Suprapubic skin (tissue), 4 donors: ENCODE measurements around the gene NR0B2. TPM values are rescaled to one million over a fixed set of nuclear protein-coding genes. Genes with fewer than 3 reads are reported as not detected.
"Not testable (repeated sequence)": the region's sequence is repeated elsewhere in the genome, so short reads cannot be mapped to it uniquely, and the experiment has no call there.

Experiments
- DNase-seq, 2 donors: peaks; one replicate each; pipeline ENCODE4 v3.0.0-alpha.2; 2019; ENCODE audit warnings: low spot score in 2 of 2
- H3K27ac ChIP-seq: fragments of 200-600 bp; sonication (generic); one replicate; pipeline ENCODE4 v1.5.1; 2019
- H3K27me3 ChIP-seq: fragments of 200-600 bp; sonication (generic); one replicate; pipeline ENCODE4 v1.5.1; 2019
- H3K36me3 ChIP-seq: fragments of 200-600 bp; sonication (generic); one replicate; pipeline ENCODE4 v1.5.1; 2019
- H3K4me1 ChIP-seq: fragments of 200-600 bp; sonication (generic); one replicate; pipeline ENCODE4 v1.5.1; 2019
- H3K4me3 ChIP-seq: fragments of 200-600 bp; sonication (generic); one replicate; pipeline ENCODE4 v1.5.1; 2019; ENCODE audit warnings: mild to moderate bottlenecking
- H3K9me3 ChIP-seq: fragments of 200-600 bp; sonication (generic); one replicate; pipeline ENCODE4 v1.5.1; 2019
- EP300 ChIP-seq: sonication (generic); formaldehyde crosslinking; IDR thresholded peaks from one replicate; pipeline ENCODE4 v1.6.1; 2017; ENCODE audit warnings: antibody characterized with exemption
- POLR2A ChIP-seq, 2 donors: fragments of 450-650 bp; IDR thresholded peaks; one replicate each; pipeline ENCODE4 v1.6.1; 2017; ENCODE audit warnings: antibody characterized with exemption in 2 of 2, mild to moderate bottlenecking in 2 of 2, moderate library complexity in 2 of 2
- POLR2AphosphoS5 ChIP-seq, 3 donors: sonication (generic); formaldehyde crosslinking; IDR thresholded peaks; one replicate each; pipeline ENCODE4 v1.6.1; 2017; ENCODE audit warnings: antibody characterized with exemption in 3 of 3
- WGBS: methylation state at CpG from one replicate; pipeline ENCODE4 v1.1.5; 2018; 5-methylcytosine and 5-hydroxymethylcytosine counted together
- total RNA-seq, 4 donors: library from RNA; depleted of rRNA; stranded (reverse); fragments of >200 nt; gene quantifications; one replicate each; pipeline ENCODE4 v1.1.0, GENCODE V29; 2016
- TF ChIP-seq, protein P1 (sequence below), 2 donors: fragments of 200-600 bp in 1 of 2; fragments of 450-650 bp in 1 of 2; sonication (generic) in 1 of 2; IDR thresholded peaks; one replicate each; pipeline ENCODE4 v1.5.1; 2016 to 2019; ENCODE audit warnings: antibody characterized with exemption in 2 of 2, mild to moderate bottlenecking in 1 of 2, moderate library complexity in 1 of 2

Gene NR0B2
- total RNA-seq, 4 donors from 2014 or later, result not detected

DNA sequence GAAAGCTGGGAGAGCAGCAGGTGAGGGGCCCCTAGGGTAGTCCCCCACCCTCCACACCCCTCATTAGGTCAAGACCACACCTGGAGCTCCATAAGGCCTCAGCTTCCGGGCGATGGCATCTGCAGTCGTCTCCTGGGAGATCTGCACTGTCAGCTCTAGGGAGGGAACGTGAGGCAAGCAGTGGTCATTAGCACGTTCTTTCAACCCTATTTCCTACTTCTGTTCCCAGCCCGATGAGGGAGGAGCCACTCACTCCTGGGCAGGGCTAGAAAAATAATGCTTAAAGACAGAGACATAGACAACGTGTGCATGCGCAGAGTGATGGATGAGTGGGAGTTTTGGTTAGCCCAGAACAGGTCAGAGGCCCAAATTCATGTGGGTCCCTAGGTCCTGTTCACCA lies 36.8 kb upstream of the NR0B2 start:
- peaks cover 35% of the 10 kb centered on the region for H3K36me3 ChIP-seq

DNA sequence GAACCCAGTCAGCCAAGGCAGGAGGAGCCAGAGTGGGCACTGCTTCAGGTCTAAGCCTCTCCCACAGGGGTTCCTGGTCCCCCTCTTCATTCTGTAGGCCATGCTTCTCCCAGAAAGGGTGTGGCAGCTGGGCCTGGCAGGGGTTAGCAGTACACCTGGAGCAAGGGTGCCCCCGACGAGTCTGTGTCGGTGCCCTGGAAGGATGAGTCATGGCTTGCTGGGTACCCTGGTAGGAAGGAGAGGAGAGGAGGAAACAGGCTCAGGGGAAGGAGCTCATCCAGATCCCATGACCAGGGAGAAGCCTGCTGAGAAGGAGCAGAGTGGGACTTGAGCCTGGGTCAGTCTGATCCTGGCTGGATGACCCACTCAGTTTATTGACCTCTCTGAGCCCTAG lies 36.1 kb upstream of the NR0B2 start:
- no peak for DNase-seq
- TF ChIP-seq POLR2A (IDR thresholded peaks at IDR 0.05) (no peak), POLR2AphosphoS5 (IDR thresholded peaks at IDR 0.05) (no peak), EP300 (no peak)
- TF ChIP-seq, protein P1, sequence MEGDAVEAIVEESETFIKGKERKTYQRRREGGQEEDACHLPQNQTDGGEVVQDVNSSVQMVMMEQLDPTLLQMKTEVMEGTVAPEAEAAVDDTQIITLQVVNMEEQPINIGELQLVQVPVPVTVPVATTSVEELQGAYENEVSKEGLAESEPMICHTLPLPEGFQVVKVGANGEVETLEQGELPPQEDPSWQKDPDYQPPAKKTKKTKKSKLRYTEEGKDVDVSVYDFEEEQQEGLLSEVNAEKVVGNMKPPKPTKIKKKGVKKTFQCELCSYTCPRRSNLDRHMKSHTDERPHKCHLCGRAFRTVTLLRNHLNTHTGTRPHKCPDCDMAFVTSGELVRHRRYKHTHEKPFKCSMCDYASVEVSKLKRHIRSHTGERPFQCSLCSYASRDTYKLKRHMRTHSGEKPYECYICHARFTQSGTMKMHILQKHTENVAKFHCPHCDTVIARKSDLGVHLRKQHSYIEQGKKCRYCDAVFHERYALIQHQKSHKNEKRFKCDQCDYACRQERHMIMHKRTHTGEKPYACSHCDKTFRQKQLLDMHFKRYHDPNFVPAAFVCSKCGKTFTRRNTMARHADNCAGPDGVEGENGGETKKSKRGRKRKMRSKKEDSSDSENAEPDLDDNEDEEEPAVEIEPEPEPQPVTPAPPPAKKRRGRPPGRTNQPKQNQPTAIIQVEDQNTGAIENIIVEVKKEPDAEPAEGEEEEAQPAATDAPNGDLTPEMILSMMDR (IDR thresholded peaks at IDR 0.05), result no peak
- no peak overlapping the region for H3K4me3 ChIP-seq
- H3K4me1 ChIP-seq, result no peaks in the 10 kb centered on the region
- peaks cover 3% of the 10 kb centered on the region for H3K27me3 ChIP-seq
- WGBS, result 44% methylated on average over 3 of the region's 3 CpGs
- H3K36me3 ChIP-seq, result peaks cover 41% of the 10 kb centered on the region
- no peak overlapping the region for H3K27ac ChIP-seq
- H3K9me3 ChIP-seq, result no peaks in the 10 kb centered on the region

More for the DNA sequence above, 36.8 kb upstream of the NR0B2 start:
- Histone ChIP-seq H3K27me3 (peaks cover 3% of the 10 kb centered on the region), H3K27ac (no peak overlapping the region), H3K4me3 (no peak overlapping the region), H3K4me1 (no peaks in the 10 kb centered on the region), H3K9me3 (no peaks in the 10 kb centered on the region)
- 72% methylated on average over 8 of the region's 8 CpGs for WGBS
- no peak for DNase-seq
- no peak for TF ChIP-seq POLR2A (IDR thresholded peaks at IDR 0.05)
- TF ChIP-seq, protein P1 (IDR thresholded peaks at IDR 0.05), result no peak
- no peak for TF ChIP-seq POLR2AphosphoS5 (IDR thresholded peaks at IDR 0.05)
- no peak for TF ChIP-seq EP300

DNA sequence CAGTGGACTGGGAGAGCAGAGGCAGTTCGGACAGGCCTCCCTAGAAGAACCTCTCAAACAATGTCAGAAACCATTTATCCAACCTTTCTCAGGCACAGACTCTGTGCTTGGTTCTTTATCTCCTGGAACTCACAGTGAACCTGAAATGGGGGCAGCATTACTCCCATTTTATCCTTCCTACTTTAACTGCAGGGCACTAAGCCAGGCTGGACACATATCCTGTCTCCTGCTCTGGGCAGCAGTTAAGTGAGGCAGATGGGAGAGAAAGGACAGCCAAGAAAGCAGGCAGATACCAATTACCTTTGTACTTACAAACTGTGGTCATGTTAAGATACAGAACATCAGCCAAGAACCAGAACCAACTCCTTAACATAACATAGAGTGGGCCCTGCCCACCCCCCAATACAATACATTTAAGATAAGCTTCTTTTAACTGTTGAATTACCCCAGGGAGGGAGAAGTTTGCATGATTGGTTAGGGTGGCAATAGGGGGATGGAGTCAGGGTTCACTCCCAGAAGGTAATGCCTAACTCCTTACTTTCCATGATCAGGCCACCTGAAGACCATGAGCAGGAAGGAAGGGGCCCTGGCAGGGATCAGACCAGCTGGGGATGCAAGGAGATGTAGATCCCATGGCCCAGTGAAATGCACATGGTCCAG lies 35.6 kb upstream of the NR0B2 start:
- DNase-seq, result no peak
- Histone ChIP-seq H3K27ac (no peak overlapping the region), H3K36me3 (peaks cover 47% of the 10 kb centered on the region), H3K4me3 (no peak overlapping the region), H3K9me3 (no peaks in the 10 kb centered on the region), H3K4me1 (no peaks in the 10 kb centered on the region), H3K27me3 (peaks cover 2% of the 10 kb centered on the region)
- TF ChIP-seq EP300 (no peak), POLR2AphosphoS5 (IDR thresholded peaks at IDR 0.05) (no peak), POLR2A (IDR thresholded peaks at IDR 0.05) (no peak)
- TF ChIP-seq, protein P1 (IDR thresholded peaks at IDR 0.05), result no peak
- 78% methylated on average over 1 of the region's 1 CpG for WGBS

DNA sequence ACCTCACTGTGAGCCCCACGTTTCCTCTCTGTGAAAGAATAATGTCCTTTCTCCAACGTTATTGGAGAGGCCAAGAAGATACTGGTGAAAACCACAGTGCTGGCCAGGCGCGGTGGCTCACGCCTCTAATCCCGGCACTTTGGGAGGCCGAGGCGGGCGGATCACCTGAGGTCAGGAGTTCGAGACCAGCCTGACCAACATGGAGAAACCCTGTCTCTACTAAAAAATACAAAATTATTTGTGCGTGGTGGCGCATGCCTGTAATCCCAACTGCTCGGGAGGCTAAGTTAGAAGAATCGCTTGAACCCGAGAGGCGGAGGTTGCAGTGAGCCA lies 34.9 kb upstream of the NR0B2 start:
- H3K27ac ChIP-seq, H3K9me3 ChIP-seq, DNase-seq, H3K4me3 ChIP-seq, H3K4me1 ChIP-seq, H3K27me3 ChIP-seq: not testable (repeated sequence)
- WGBS, result 91% methylated on average over 16 of the region's 16 CpGs
- H3K36me3 ChIP-seq, result peaks cover 54% of the 10 kb centered on the region

DNA sequence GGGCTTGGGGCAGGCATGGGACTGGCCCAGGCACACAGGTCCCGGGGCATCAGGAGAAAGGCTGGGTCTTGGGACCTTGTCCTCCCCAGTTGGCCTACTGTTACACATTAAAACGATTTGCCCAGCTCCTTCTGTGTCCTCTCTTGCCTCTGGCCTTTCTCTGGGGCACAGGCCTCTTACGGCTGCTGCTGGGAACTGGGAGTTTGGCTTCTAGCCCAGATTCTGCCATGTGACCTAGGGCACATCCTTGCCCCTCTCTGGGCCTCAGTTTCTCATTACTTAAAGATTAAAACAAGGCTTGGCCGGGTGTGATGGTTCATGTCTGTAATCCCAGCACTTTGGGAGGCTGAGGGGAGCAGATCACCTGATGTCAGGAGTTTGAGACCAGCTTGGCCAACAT lies 32.5 kb upstream of the NR0B2 start:
- H3K36me3 ChIP-seq, result peaks cover 73% of the 10 kb centered on the region
- no peaks in the 10 kb centered on the region for H3K4me1 ChIP-seq
- TF ChIP-seq POLR2AphosphoS5 (IDR thresholded peaks at IDR 0.05), result no peak
- TF ChIP-seq, protein P1 (IDR thresholded peaks at IDR 0.05), result no peak
- TF ChIP-seq POLR2A (IDR thresholded peaks at IDR 0.05), result no peak
- TF ChIP-seq EP300, result no peak
- no peaks in the 10 kb centered on the region for H3K9me3 ChIP-seq
- DNase-seq, result no peak
- no peak overlapping the region for H3K27ac ChIP-seq
- no peaks in the 10 kb centered on the region for H3K27me3 ChIP-seq
- H3K4me3 ChIP-seq, result no peak overlapping the region
- WGBS, result 66% methylated on average over 4 of the region's 4 CpGs

DNA sequence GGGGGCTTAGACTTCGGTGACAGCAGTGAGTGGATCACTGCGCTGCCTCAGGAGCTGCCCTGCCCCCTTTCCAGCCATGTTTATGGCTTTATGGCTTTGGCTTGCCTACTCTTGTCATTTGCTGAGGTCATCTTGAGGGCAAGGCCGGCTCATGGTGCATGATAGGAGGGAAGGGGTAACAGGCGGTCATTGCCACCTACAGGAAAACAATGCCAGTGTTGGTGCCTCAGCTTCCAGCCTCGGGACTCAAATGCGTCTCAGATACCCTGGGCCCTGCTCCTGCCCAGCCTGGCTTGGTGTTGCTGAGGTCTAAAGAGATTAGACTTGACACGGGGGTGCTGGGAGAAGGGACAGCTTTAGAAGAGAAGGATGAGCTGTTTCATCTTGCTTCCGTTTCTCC lies 32.0 kb upstream of the NR0B2 start:
- Histone ChIP-seq H3K4me3 (no peak overlapping the region), H3K27me3 (no peaks in the 10 kb centered on the region), H3K9me3 (no peaks in the 10 kb centered on the region), H3K4me1 (no peaks in the 10 kb centered on the region), H3K36me3 (peaks cover 73% of the 10 kb centered on the region), H3K27ac (no peak overlapping the region)
- no peak for DNase-seq
- 69% methylated on average over 8 of the region's 8 CpGs for WGBS
- TF ChIP-seq, protein P1 (IDR thresholded peaks at IDR 0.05), result no peak
- TF ChIP-seq POLR2A (IDR thresholded peaks at IDR 0.05) (no peak), POLR2AphosphoS5 (IDR thresholded peaks at IDR 0.05) (no peak), EP300 (no peak)
